Stimulated activated CD8-positive, alpha-beta memory T cell treated with anti-CD3 and anti-CD28 coated beads, Interleukin-15, amount 100 ng/mL, for 4 hours (primary cell): ENCODE data around the gene UHMK1.
"Not testable (repeated sequence)": the region's sequence is repeated elsewhere in the genome, so short reads cannot be mapped to it uniquely, and the experiment has no call there.

Experiments
- DNase-seq, 2 donors: peaks; one replicate each; pipeline ENCODE4 v3.0.0-alpha.2; 2020; ENCODE audit warnings: low read depth in 2 of 2

The UHMK1 gene

DNA sequence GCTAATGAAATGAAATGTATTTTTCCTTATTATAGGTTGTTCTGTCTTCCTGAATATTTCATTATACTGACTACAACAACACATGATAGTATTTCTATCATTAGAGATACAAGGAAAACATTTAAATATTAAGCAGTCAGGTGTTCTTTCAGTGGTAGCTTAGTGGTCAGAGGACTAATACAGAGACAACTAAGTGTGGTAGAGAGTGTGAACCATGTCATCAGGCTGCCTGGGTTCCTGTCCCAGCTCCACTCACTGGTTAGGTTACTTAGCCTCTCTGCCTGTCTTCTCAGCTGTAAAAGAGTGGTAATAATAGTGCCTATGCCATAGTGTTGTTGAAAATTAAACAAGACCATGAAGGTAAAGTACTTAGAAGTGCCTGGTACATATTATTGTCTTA lies 67.8 kb downstream of the UHMK1 start:
- no peak for DNase-seq

DNA sequence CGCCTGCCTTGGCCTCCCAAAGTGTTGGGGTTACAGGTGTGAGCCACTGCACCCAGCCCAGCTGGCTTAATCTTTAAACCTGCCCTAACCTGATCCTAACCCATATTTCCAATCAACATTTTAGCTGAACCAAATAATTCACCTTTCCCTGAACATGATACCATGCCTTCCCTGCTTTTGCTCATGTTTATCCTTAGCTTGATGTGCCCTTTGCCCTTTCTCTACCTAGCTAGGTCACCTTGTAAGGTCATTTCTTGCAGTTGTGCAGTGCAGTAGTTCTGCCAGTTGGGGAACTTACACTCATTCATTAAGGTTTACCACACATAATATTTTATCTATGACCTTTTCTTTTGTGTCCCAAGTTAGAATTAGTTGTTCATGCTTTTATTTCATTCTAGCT lies 69.3 kb downstream of the UHMK1 start:
- DNase-seq = no peak

DNA sequence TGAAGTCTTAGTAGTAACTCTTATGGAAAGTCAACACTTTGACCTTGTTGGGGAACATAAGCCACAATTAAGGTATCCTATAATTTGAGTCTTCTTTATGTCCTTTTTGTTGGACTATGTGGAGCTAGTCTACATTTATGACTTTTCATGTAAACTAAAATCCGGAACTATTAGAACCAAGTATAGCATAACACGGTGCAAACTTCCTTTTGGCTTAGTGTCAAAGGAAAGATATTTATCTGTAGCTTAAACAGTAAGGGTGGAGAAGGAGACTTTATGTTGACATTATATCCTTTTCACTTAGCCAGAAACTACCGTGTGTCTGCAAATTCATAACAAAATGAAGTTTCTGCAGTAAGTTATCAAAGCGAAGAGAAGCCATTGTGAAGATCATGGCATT lies 71.2 kb downstream of the UHMK1 start:
- DNase-seq = no peak

DNA sequence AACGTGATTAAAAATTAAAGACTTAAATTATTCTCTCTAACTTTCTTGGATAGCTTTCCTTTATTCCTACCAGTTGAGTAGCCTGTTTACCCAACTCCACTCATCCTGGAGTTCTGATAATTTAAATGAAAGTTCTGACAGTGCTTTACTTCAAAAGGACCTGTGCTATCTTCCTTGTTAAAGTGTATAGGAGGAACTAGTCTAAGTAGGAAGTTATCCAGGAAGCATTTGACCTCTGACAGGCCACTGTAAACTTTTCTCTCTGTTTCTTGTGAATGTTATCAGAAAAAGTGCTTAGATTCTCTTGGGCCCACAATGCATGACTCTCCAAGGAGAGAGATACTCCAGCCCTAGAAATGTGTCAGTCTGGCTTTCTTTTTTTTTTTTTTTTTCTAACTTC lies 73.1 kb downstream of the UHMK1 start:
- DNase-seq = no peak

DNA sequence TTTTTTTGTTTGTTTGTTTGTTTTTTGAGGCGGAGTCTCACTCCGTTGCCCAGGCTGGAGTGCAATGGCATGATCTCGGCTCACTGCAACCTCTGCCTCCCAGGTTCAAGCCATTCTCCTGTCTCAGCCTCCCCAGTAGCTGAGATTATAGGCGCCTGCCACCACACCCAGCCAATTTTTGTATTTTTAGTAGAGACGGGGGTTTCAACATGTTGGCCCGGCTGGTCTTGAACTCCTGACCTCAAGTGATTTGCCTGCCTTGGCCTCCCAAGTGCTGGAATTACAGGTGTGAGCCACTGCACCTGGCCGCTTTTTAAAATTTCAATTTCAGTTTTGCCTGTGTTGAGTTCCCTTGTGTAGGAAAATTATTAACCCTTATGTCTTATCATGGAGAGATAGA lies 73.5 kb downstream of the UHMK1 start:
- not testable (repeated sequence) for DNase-seq

DNA sequence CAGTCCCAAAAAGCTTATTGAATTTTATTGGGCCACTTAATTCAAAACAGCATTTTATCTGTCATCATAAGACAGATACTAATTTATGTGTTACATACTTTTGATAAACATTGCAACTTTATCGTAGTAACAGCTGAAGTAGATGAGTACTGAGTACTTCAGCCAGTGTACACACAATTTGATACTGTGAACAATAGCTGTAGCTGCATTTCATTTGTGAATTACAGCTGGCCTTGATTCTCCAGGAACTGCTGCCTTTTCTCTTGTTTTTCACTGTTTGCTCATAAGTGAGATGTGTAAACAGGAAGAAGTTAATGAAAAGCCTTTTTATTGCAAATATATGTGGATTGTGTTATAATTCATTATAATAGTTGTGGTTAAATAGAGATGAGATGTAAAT lies 74.1 kb downstream of the UHMK1 start:
- DNase-seq = no peak

DNA sequence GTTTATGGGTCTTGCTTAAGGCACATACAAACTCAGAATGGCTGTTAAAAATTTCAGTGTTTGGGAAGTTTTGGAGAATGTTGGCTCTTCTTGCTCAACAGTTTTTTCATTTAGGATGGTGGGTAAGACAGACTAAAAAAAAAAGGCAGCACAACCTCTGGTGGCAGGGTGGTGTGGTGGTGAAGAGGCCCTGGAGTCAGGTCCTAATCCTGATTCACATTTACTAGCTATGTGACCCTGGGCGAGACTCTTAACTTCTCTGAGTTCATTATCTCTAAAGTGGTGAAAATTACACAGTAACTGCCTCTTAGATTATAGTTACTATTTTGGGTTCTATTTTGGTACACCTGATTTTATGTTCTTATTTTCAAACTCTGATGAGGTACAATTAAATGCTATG lies 75.5 kb downstream of the UHMK1 start:
- no peak for DNase-seq

DNA sequence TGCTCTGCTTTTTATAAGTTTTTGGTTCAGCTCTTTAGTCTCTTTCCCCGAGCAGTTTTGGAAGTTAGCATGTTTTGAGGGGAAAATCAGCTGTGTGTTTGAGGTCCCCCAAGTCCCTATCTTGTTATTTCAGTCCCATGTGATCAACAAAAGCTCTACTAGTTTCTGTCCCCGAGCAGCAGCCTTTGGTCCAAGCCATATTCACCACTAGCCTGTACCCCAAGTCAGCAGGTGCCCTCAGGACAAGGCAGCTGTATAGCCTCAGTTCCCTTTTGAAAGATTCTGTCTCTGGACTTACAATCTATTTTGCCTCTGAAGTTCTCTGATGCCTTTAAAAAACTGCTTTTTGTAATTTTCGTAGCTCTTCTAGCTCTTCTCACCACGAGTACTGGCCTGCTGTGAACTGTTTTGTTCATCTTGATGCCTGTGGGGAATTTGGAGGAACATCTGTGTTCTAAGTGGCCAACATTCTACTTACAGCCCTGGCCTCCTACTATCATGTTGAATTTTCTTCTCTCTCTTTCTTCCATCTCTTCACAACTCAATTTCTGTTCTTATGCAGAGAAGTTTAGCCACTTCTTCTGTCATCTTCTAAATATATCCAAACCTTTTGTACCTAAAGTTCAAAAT lies 80.6 kb downstream of the UHMK1 start:
- no peak for DNase-seq

DNA sequence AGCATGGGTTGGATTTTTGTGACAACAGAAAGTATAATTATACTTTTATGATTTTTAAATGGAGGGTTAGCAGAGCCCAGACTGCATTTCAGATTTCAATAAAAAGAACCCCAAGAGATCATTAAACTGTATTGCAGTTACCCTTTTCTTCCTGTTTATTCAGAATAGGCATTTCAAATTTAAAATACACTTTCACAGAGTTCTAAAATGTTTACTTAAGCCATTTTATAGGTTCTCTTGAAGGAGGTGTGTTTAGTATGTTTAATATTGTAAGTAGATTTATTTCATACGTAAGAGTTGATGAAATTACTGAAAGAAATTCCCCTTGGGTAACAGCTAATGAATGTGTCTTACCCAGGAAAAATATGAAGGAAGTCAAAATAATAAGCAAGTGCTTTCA lies 81.3 kb downstream of the UHMK1 start:
- no peak for DNase-seq
